ENCODE results near the gene SEM1. TPM values are rescaled to one million over a fixed set of nuclear protein-coding genes. Genes with fewer than 3 reads are reported as not detected.

SEM1 gene
- total RNA-seq, 4 donors from 2014 or later: 18.6 to 66.0 (median 20.9) TPM

DNA sequence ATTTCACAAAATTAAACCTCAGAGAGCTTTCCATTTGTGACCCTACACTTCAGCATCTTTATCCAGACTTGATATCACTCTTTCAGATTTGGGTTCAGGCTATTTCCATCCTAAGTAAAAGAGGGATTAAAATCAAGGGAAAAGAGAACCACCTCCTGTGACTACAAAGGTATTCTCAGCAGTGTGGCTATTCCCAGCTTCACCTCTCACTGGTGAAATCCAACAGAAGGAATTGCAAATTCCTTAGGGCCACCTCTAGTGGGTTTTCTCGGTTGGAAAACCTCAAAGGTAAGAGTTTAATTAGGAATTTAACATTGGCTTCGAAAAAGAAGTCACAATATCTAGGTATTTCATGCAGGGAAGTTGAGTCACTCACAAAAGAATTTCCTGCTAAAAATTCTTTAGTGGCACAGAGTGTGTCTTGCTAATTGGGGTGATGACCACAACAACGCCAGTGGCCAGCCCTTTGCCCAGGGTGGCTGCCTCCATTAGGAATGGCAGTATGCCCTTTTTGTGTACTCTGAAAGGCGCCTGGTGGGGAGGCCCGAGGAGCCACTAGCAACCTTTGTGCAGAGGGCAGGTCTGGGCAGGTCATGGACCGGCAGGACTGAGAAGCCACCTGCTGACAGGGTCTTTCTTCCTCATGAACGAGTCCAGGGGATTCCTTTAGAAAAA lies 52.2 kb downstream of the SEM1 start:
- in situ Hi-C loops (cut with MboI; ENCODE audit: low sequenced_read_pairs in 4 of 4): no loop called here

DNA sequence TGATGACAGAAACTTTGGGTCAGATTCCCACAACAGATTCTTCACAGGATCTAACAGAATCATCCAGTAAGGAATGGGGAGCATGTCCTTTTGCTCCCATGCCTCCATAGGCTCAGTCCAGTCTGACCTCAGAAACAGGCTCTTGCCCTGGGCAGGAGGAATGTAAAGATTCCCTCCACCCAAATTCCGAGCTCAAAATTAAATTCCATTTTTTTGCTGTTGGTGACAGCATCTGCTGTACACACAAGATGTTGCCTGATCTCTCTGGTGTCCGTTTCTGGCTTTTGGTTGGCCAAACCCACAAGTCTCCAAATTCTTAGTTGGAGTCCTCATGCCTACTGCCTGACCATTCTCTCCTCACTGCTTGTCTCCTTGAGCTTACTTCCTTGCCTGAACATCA lies 53.7 kb downstream of the SEM1 start:
- Histone ChIP-seq H3K36me3 (no peaks in the 10 kb centered on the region), H3K4me1 (no peaks in the 10 kb centered on the region), H3K27me3 (no peaks in the 10 kb centered on the region), H3K9me3 (no peaks in the 10 kb centered on the region), H3K27ac (no peak overlapping the region), H3K4me3 (no peak overlapping the region)
- in situ Hi-C loops (cut with MboI; ENCODE audit: low sequenced_read_pairs in 4 of 4) (no loop called here), intact Hi-C loops (cut with DNase I; ENCODE audit: low total_unique reads) (no loop called here)
- ATAC-seq (no peak), DNase-seq (no peak)
- TF ChIP-seq POLR2A (IDR thresholded peaks at IDR 0.05): no peak
- TF ChIP-seq, protein P1, sequence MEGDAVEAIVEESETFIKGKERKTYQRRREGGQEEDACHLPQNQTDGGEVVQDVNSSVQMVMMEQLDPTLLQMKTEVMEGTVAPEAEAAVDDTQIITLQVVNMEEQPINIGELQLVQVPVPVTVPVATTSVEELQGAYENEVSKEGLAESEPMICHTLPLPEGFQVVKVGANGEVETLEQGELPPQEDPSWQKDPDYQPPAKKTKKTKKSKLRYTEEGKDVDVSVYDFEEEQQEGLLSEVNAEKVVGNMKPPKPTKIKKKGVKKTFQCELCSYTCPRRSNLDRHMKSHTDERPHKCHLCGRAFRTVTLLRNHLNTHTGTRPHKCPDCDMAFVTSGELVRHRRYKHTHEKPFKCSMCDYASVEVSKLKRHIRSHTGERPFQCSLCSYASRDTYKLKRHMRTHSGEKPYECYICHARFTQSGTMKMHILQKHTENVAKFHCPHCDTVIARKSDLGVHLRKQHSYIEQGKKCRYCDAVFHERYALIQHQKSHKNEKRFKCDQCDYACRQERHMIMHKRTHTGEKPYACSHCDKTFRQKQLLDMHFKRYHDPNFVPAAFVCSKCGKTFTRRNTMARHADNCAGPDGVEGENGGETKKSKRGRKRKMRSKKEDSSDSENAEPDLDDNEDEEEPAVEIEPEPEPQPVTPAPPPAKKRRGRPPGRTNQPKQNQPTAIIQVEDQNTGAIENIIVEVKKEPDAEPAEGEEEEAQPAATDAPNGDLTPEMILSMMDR (IDR thresholded peaks at IDR 0.05 in 4 of 5, conservative IDR thresholded peaks at IDR 0.05 in 1 of 5): no peak

More for the DNA sequence above, 52.2 kb downstream of the SEM1 start:
- Histone ChIP-seq H3K27me3 (no peaks in the 10 kb centered on the region), H3K4me3 (no peak overlapping the region), H3K36me3 (no peaks in the 10 kb centered on the region), H3K9me3 (no peaks in the 10 kb centered on the region), H3K27ac (no peak overlapping the region), H3K4me1 (no peaks in the 10 kb centered on the region)
- TF ChIP-seq, protein P1 (IDR thresholded peaks at IDR 0.05 in 4 of 5, conservative IDR thresholded peaks at IDR 0.05 in 1 of 5): no peak
- TF ChIP-seq POLR2A (IDR thresholded peaks at IDR 0.05): no peak
- DNase-seq (no peak), ATAC-seq (no peak)
- intact Hi-C loops (cut with DNase I; ENCODE audit: low total_unique reads): no loop called here

DNA sequence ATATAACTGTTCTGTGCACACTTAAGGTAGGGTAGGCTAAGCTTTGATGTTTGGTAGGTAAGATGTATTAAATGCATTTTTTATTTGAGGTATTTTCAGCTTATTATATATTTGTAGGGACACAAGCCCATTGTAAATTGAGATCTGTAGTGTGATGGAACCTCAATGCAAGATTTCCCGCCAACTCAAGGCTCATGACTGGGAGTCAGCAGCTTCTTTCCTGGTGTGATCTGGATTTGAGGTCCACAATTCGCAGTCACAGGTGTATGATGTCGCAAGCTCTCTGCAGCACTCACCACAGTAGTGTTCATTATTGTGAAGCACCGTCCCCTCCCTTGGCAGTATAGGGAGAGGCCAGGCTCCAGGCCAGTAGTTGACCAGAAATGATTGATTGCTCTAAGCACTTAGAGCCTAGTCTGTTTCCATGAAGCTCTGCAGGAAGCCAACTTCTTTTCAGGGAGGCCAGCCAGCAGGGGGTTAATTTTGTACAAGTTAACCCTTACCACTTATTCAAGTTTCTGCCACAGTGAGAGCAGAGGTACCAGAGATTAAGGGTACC lies 54.9 kb downstream of the SEM1 start:
- Histone ChIP-seq H3K9me3 (no peaks in the 10 kb centered on the region), H3K27ac (no peak overlapping the region), H3K36me3 (no peaks in the 10 kb centered on the region), H3K4me1 (no peaks in the 10 kb centered on the region), H3K27me3 (no peaks in the 10 kb centered on the region), H3K4me3 (no peak overlapping the region)
- ATAC-seq (no peak), DNase-seq (no peak)
- no peak for TF ChIP-seq POLR2A (IDR thresholded peaks at IDR 0.05)
- TF ChIP-seq, protein P1 (IDR thresholded peaks at IDR 0.05 in 4 of 5, conservative IDR thresholded peaks at IDR 0.05 in 1 of 5): no peak
- in situ Hi-C loops (cut with MboI; ENCODE audit: low sequenced_read_pairs in 4 of 4): no loop called here
- intact Hi-C loops (cut with DNase I; ENCODE audit: low total_unique reads): no loop called here

DNA sequence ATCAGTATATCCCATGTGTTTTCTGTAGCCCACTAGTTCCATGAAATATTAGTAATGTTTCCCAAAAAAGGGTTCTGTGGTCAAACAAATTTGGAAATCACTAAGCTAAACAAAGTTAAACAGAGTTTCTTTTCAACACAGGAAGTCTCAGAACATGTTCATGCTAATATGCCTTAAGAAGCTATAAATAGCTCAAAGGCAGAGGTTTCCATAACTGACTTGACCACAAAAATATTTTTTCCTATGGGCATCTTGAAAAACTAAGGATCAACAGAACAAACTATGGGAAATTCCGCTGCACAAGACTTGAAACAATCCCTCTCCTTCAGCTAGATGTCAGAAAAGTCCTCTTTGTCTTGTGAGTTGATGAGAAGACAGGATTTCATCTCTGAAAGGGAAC lies 59.7 kb downstream of the SEM1 start:
- no peaks in the 10 kb centered on the region for H3K4me1 ChIP-seq
- no peak for TF ChIP-seq POLR2A (IDR thresholded peaks at IDR 0.05)
- TF ChIP-seq, protein P1 (IDR thresholded peaks at IDR 0.05 in 4 of 5, conservative IDR thresholded peaks at IDR 0.05 in 1 of 5): no peak
- in situ Hi-C loops (cut with MboI; ENCODE audit: low sequenced_read_pairs in 4 of 4) (no loop called here), intact Hi-C loops (cut with DNase I; ENCODE audit: low total_unique reads) (no loop called here)
- H3K36me3 ChIP-seq: no peaks in the 10 kb centered on the region
- DNase-seq: no peak
- H3K27me3 ChIP-seq: no peaks in the 10 kb centered on the region
- no peak overlapping the region for H3K4me3 ChIP-seq
- no peak overlapping the region for H3K27ac ChIP-seq
- H3K9me3 ChIP-seq: no peaks in the 10 kb centered on the region
- no peak for ATAC-seq
